ENCODE data around the gene SBNO1.

SBNO1 gene

DNA sequence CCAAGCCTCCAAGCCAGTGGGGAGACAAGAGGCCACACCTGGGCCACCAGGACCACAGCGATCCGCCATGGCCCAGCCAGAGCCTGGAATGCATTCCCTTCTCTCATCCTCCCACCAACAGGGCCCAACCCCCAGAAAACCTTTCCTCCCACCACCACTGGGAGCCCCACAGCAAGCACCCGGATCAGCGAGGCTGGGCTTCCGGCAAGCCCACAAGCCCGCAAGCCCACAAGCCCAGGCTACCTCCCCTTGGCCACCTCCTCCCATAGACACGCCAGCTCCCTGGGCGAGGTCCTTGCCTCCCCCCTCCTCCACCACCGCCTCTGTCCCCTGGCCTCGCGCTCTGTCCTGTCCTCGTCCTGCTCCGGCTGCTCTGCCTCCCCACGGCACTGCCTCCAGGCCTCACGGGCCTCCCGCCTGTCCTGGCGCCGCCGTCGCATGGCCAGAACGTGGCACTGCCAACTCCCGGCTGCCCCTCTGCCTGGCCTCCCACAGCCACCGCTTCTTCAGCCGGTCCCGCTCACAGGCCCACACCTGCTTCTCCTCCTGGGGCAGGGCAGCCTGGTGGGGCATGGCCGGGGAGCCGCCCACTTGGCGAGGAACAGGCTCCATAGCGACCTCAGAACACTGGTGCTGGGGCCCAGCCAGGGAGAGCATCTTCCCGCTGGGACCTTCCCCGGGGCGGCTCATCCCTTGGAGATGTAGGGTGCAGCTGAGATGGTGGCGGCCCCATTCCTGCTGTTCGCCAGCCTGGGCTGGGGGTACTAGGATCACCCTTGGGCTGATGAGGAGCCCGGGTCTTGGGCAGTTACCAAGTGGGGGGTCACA lies 98.6 kb downstream of the SBNO1 start:
- DNase-seq (ENCODE audit: low read depth): no peak
- TF ChIP-seq, protein P1, sequence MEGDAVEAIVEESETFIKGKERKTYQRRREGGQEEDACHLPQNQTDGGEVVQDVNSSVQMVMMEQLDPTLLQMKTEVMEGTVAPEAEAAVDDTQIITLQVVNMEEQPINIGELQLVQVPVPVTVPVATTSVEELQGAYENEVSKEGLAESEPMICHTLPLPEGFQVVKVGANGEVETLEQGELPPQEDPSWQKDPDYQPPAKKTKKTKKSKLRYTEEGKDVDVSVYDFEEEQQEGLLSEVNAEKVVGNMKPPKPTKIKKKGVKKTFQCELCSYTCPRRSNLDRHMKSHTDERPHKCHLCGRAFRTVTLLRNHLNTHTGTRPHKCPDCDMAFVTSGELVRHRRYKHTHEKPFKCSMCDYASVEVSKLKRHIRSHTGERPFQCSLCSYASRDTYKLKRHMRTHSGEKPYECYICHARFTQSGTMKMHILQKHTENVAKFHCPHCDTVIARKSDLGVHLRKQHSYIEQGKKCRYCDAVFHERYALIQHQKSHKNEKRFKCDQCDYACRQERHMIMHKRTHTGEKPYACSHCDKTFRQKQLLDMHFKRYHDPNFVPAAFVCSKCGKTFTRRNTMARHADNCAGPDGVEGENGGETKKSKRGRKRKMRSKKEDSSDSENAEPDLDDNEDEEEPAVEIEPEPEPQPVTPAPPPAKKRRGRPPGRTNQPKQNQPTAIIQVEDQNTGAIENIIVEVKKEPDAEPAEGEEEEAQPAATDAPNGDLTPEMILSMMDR (IDR thresholded peaks at IDR 0.05; ENCODE audit: insufficient read depth, low read depth, low read length, missing control alignments): no peak
- H3K4me3 ChIP-seq (ENCODE audit: low read length): no peak overlapping the region

DNA sequence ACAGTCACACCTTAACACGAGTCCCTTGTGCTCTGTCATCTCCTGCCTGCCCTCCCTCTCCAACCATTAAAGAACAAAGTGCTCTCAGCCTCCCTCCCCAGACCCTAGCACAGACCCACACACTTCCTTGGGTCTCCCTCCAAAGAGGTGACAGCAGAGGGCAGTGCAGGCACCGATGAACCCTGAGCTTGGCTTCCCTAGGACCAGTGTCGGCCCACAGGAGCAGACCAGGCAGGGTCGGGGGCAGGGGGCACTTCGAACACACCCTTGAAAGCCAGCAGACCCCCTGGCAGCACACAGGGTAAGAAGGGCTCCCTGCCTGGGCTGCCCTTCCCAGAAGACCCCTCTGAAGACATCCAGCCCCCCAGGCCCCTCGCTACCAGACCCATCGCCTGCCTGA lies 100.0 kb downstream of the SBNO1 start:
- TF ChIP-seq, protein P1 (IDR thresholded peaks at IDR 0.05; ENCODE audit: insufficient read depth, low read depth, low read length, missing control alignments): no peak
- no peak overlapping the region for H3K4me3 ChIP-seq (ENCODE audit: low read length)
- DNase-seq (ENCODE audit: low read depth): no peak

DNA sequence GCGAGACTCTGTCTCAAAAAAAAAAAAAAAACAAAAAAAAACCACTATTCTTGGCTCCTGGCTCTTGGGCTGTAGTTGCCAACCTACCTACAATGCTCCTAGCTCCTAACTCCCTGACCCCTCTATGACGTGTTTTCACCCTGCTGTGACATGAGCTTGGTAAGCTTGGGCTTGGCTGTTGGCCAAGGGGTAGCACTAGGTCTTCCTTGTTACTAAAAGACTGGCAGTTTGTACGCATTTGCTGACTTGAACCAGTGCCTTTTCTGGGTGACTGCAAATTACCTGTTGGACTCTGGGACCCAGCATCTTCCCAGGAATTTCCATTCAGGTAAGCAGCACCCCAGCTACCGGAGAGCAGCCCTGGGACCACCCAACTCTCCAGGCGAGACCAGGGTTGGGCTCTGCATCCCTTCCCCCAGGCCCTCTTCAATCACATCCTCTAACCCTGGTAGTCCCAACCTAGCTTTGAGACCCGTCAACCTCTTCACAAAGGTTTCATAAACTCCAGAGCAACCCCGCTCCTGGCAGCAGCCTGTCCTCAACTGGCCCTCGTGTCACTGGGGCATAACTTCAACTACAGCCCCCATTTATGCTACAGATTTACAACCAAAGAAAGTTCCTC lies 101.3 kb downstream of the SBNO1 start:
- DNase-seq (ENCODE audit: low read depth): no peak
- no peak overlapping the region for H3K4me3 ChIP-seq (ENCODE audit: low read length)
- TF ChIP-seq, protein P1 (IDR thresholded peaks at IDR 0.05; ENCODE audit: insufficient read depth, low read depth, low read length, missing control alignments): no peak

DNA sequence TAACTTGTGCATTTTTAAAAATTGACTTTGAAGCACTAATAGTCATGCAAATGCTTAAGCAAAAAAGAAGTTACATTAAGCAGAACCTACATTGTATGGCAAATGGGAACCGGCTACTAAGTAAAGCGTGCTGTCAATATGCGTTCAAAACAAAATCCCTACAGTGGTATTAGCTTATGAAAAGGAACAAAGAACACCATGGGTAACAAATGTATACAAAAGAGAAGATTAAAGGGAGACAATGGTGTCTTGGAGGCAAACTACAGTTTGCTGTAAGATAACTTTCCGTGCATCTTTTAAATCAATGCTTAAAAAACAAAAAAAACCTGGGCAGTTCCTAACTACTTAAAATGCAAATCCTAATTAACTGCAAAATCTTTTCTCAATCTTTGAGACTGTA lies 103.5 kb downstream of the SBNO1 start:
- no peak for DNase-seq (ENCODE audit: low read depth)
- no peak overlapping the region for H3K4me3 ChIP-seq (ENCODE audit: low read length)
- TF ChIP-seq, protein P1 (IDR thresholded peaks at IDR 0.05; ENCODE audit: insufficient read depth, low read depth, low read length, missing control alignments): no peak

DNA sequence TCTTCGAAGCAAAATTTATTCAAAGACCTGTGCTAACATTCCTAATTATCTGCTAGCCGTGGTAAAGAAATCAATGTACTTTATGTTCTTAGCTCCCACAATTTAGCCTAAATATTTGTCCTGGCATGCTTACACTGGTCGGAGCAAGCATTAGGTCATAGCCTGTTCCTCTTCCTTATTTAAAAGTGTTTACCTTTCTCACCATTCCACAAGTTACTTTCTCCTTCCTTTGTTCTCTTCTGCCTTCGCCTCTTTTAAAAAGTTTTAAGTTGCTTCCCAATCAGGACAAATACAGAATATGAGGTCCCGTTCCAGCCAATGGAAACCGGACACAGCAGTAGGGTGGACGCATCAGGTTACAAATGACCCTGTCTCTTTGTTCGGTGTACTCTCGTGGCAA lies 104.6 kb downstream of the SBNO1 start:
- TF ChIP-seq, protein P1 (IDR thresholded peaks at IDR 0.05; ENCODE audit: insufficient read depth, low read depth, low read length, missing control alignments): no peak
- peak; percentile 57 for DNase-seq (ENCODE audit: low read depth)
- no peak overlapping the region for H3K4me3 ChIP-seq (ENCODE audit: low read length)

DNA sequence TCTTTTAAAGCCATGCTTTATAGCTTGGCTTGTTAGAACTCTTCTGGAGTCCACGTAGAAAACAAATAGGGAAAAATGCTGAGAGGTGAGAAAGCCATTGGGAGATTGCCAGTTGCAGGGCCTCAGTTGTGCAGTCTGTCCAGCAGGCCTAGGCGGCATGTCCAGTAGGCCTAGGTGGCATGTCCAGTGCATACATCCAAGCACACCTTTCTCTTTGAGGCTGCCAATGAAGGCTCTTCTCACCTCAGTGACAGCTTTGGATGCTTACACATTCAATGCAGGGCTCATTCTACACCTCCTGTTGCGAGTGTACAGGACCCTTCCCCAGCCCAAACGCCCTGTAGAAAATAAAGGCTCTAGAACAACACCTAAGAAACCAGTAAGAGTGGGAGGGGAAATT lies 106.1 kb downstream of the SBNO1 start:
- TF ChIP-seq, protein P1 (IDR thresholded peaks at IDR 0.05; ENCODE audit: insufficient read depth, low read depth, low read length, missing control alignments): no peak
- no peak for DNase-seq (ENCODE audit: low read depth)
- no peak overlapping the region for H3K4me3 ChIP-seq (ENCODE audit: low read length)

All from epithelial cell of esophagus (primary cell).